Measurements from ENCODE around the gene GPAM. TPM values are rescaled to one million over a fixed set of nuclear protein-coding genes. Genes with fewer than 3 reads are reported as not detected.

Gene GPAM
- total and polyA plus RNA-seq, 9 of the 15 experiments (the other 6 are each of a cell fraction or from before 2014, with no cell fraction given), result 3.5 to 7.5 (median 5.5) TPM

DNA sequence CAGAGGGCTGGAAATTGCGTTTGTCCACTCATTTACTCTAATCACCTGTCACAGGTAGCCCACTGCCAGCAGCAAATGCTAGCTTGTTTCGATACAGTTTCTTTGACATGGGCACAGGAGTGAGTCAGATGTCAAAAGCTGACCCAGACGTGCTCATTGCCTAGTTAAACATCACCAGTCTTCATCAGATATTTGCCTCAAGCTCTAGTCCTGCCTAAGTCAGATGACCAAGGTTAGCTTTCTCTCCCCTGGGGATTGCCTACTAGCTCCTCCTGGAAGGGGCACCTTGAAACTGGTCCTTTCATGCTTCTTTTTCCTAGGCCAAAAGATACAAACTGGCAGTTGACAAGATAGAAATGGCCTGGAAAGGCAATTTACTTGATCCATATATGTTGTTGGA, 35.2 kb downstream of the GPAM start:
- ChIA-PET CTCF (ENCODE audit: low intra/inter-chr PET ratio) (no interaction called here), POLR2A (no interaction called here)
- in situ Hi-C loops (cut with MboI) (no loop called here), intact Hi-C loops (cut with micrococcal nuclease) (loop anchor here (10.0 kb wide), 1 partner anchor 166 kb away; no protein-coding TSS in a partner anchor)
- Histone ChIP-seq H3K36me3 (ENCODE audit: control insufficient read depth, insufficient read depth, low read length) (peaks cover 11% of the 10 kb centered on the region; the same call in 1 of the 3 replicates), H3K9me1 (ENCODE audit: control insufficient read depth, insufficient read depth, low read length) (no peaks in the 10 kb centered on the region), H3K4me1 (replicated peaks in 1 of 2; ENCODE audit: control insufficient read depth in 2 of 2, insufficient read depth in 2 of 2, low read length in 2 of 2) (no peaks in the 10 kb centered on the region), H3K27ac (ENCODE audit: extremely low read depth, low read depth, low read length) (no peak overlapping the region), H3K4me2 (ENCODE audit: insufficient read depth, low read length) (no peak overlapping the region), H3K9me3 (replicated peaks; ENCODE audit: control insufficient read depth, insufficient read depth, low read depth, low read length) (no peaks in the 10 kb centered on the region), H2AFZ (ENCODE audit: low read depth, low read length) (no peak overlapping the region), H3K9ac (ENCODE audit: insufficient read depth in 1 of 2, low read depth in 2 of 2, low read length in 2 of 2) (no peak overlapping the region), H3K4me3 (no peak overlapping the region), H3K27me3 (ENCODE audit: control insufficient read depth in 2 of 2, insufficient read depth in 2 of 2, low read length in 2 of 2) (peaks cover 0 to 12% of the 10 kb centered on the region in 2 experiments; a peak in 2 of 5 replicates), H3K79me2 (ENCODE audit: control insufficient read depth, insufficient read depth, low read length) (no peaks in the 10 kb centered on the region), H4K20me1 (replicated peaks; ENCODE audit: control insufficient read depth, insufficient read depth, low read length) (no peaks in the 10 kb centered on the region)
- BruUV-seq (replicated peaks), result no TSS peak
- no peak for TF ChIP-seq POLR2G (IDR thresholded peaks at IDR 0.05; ENCODE audit: low read depth, low read length)
- TF ChIP-seq KDM5B (IDR thresholded peaks at IDR 0.05; ENCODE audit: insufficient replicate concordance, low read depth, low read length), result no peak
- TF ChIP-seq ZNF12 (CRISPR knock-in tag; IDR thresholded peaks at IDR 0.05), result no peak
- no peak for TF ChIP-seq HDAC2 (IDR thresholded peaks at IDR 0.05)
- TF ChIP-seq HNRNPK (IDR thresholded peaks at IDR 0.05; ENCODE audit: low read depth, low read length, poor library complexity, severe bottlenecking), result no peak
- TF ChIP-seq, protein P1, sequence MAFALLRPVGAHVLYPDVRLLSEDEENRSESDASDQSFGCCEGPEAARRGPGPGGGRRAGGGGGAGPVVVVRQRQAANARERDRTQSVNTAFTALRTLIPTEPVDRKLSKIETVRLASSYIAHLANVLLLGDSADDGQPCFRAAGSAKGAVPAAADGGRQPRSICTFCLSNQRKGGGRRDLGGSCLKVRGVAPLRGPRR (CRISPR knock-in tag; IDR thresholded peaks at IDR 0.05), result no peak
- TF ChIP-seq HLTF (IDR thresholded peaks at IDR 0.05), result no peak
- TF ChIP-seq LCOR (CRISPR knock-in tag; IDR thresholded peaks at IDR 0.05), result no peak
- TF ChIP-seq, protein P2, sequence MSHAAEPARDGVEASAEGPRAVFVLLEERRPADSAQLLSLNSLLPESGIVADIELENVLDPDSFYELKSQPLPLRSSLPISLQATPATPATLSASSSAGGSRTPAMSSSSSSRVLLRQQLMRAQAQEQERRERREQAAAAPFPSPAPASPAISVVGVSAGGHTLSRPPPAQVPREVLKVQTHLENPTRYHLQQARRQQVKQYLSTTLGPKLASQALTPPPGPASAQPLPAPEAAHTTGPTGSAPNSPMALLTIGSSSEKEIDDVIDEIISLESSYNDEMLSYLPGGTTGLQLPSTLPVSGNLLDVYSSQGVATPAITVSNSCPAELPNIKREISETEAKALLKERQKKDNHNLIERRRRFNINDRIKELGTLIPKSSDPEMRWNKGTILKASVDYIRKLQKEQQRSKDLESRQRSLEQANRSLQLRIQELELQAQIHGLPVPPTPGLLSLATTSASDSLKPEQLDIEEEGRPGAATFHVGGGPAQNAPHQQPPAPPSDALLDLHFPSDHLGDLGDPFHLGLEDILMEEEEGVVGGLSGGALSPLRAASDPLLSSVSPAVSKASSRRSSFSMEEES (CRISPR knock-in tag; IDR thresholded peaks at IDR 0.05), result no peak
- TF ChIP-seq ZBTB8A (IDR thresholded peaks at IDR 0.05; ENCODE audit: partially characterized antibody), result no peak
- no peak for TF ChIP-seq NBN (IDR thresholded peaks at IDR 0.05; ENCODE audit: low read depth)
- no peak for TF ChIP-seq SRSF7 (optimal IDR thresholded peaks at IDR 0.05; ENCODE audit: low read depth, low read length)
- TF ChIP-seq, protein P3, sequence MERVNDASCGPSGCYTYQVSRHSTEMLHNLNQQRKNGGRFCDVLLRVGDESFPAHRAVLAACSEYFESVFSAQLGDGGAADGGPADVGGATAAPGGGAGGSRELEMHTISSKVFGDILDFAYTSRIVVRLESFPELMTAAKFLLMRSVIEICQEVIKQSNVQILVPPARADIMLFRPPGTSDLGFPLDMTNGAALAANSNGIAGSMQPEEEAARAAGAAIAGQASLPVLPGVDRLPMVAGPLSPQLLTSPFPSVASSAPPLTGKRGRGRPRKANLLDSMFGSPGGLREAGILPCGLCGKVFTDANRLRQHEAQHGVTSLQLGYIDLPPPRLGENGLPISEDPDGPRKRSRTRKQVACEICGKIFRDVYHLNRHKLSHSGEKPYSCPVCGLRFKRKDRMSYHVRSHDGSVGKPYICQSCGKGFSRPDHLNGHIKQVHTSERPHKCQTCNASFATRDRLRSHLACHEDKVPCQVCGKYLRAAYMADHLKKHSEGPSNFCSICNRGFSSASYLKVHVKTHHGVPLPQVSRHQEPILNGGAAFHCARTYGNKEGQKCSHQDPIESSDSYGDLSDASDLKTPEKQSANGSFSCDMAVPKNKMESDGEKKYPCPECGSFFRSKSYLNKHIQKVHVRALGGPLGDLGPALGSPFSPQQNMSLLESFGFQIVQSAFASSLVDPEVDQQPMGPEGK (CRISPR knock-in tag; IDR thresholded peaks at IDR 0.05; ENCODE audit: borderline replicate concordance), result no peak
- TF ChIP-seq ZSCAN32 (CRISPR knock-in tag; IDR thresholded peaks at IDR 0.05), result no peak
- TF ChIP-seq ETV6 (IDR thresholded peaks at IDR 0.05; ENCODE audit: borderline replicate concordance in 1 of 2, low read depth in 2 of 2, low read length in 1 of 2), result no peak
- no peak for TF ChIP-seq ETV6 (CRISPR knock-in tag; IDR thresholded peaks at IDR 0.05; ENCODE audit: borderline replicate concordance)
- no peak for ATAC-seq
- 14% methylated on average over 2 of the region's 3 CpGs for WGBS (ENCODE audit: insufficient coverage, low coverage, missing lambda C conversion rate)
- no peak for DNase-seq (ENCODE audit: extremely low read depth in 1 of 4, low spot score in 3 of 4)
- no peak for FAIRE-seq

Measured in K562 (cell line).